Natural killer cell (primary cell): Measurements from ENCODE around the gene ZMIZ1. TPM values are rescaled to one million over a fixed set of nuclear protein-coding genes. Genes with fewer than 3 reads are reported as not detected.

Experiments
- ATAC-seq, 3 donors: fragments of 150-1000 bp in 2 of 3; fragments of 200-7000 bp in 1 of 3; cut with Tn5 transposase; 1 replicate in 1 of 3; 2 replicates in 2 of 3; pipeline ENCODE4 v1.10.0; 2021; ENCODE audit warnings: mild to moderate bottlenecking in 2 of 3, moderate library complexity in 2 of 3
- DNase-seq, 2 donors: peaks; one replicate each; pipeline versions ENCODE4 v3.0.0 to v3.0.0-alpha.2; 2013 to 2021; ENCODE audit warnings: mixed read lengths in 1 of 2
- H3K27ac ChIP-seq: one replicate; pipeline ENCODE4 v1.5.1; 2013; ENCODE audit warnings: mild to moderate bottlenecking, low read length
- H3K27me3 ChIP-seq: one replicate; pipeline ENCODE4 v1.6.1; 2013; ENCODE audit warnings: low read length; ENCODE audit not compliant: control insufficient read depth, insufficient read depth
- H3K36me3 ChIP-seq: one replicate; pipeline ENCODE4 v1.6.1; 2013; ENCODE audit warnings: low read length; ENCODE audit not compliant: control insufficient read depth, insufficient read depth
- H3K4me1 ChIP-seq: one replicate; pipeline ENCODE4 v1.6.1; 2013; ENCODE audit warnings: low read length; ENCODE audit not compliant: control insufficient read depth, insufficient read depth
- H3K4me3 ChIP-seq: one replicate; pipeline ENCODE4 v1.5.1; 2013; ENCODE audit warnings: low read length
- H3K9me3 ChIP-seq: one replicate; pipeline ENCODE4 v1.6.1; 2013; ENCODE audit warnings: low read length; ENCODE audit not compliant: control insufficient read depth, insufficient read depth
- H3K27ac Mint-ChIP-seq, 2 donors: one replicate each; pipeline ENCODE4 v1.8.0; 2022; ENCODE audit warnings: mild to moderate bottlenecking in 2 of 2, mixed read lengths in 2 of 2, moderate library complexity in 1 of 2
- H3K27me3 Mint-ChIP-seq, 2 donors: one replicate each; pipeline ENCODE4 v1.8.0; 2022; ENCODE audit warnings: low read depth in 2 of 2, mixed read lengths in 2 of 2
- H3K36me3 Mint-ChIP-seq: one replicate; pipeline ENCODE4 v1.8.0; 2022; ENCODE audit warnings: mixed read lengths
- H3K4me1 Mint-ChIP-seq, 2 donors: one replicate each; pipeline ENCODE4 v1.8.0; 2022; ENCODE audit warnings: mixed read lengths in 2 of 2
- H3K4me3 Mint-ChIP-seq: one replicate; pipeline ENCODE4 v1.8.0; 2022; ENCODE audit warnings: mild to moderate bottlenecking, moderate library complexity, mixed read lengths
- H3K9me3 Mint-ChIP-seq, 2 donors: one replicate each; pipeline ENCODE4 v1.8.0; 2022; ENCODE audit warnings: mixed read lengths in 2 of 2
- WGBS: methylation state at CpG from one replicate; pipeline ENCODE4 v1.1.7; 2013; ENCODE audit warnings: missing lambda C conversion rate; ENCODE audit not compliant: insufficient coverage; 5-methylcytosine and 5-hydroxymethylcytosine counted together
- intact Hi-C: fragments of 100-400 bp; cut with micrococcal nuclease; formaldehyde crosslinking; loops from one replicate; pipeline ENCODE4 v1.14.2; 2022
- total RNA-seq, 4 donors: library from RNA; stranded (reverse); fragments of 120-200 nt in 1 of 4; gene quantifications; one replicate each; pipeline versions ENCODE4 v1.2.3 to v1.2.4, GENCODE V29; 2013 to 2022
- TF ChIP-seq, protein P1 (sequence below): fragments of 200-600 bp; IDR thresholded peaks from one replicate; pipeline ENCODE4 v1.8.0; 2022; ENCODE audit warnings: antibody characterized with exemption

Gene ZMIZ1
- total RNA-seq, 3 donors from 2014 or later (not counting 1 experiment from before 2014, with no cell fraction given), result 36.5 to 51.5 (median 37.9) TPM

DNA sequence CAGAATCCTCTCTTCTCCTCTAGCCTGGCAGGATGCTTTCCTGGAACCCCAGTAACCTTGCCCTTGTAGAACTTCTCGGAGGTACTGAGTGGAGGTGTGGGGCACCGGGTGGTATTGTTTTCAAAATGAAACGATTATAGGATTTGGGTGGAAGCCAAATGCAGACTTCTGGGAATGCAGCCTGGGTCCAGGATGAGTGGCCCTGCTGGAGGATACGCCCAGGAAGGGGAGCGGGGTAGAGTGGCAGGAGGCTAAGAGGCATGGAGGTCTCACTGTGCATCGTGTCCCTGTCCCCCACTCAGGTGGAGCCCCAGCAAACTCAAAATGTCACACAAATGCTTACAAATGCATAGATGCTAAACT is 169.4 kb downstream of the ZMIZ1 start:
- H3K9me3 Mint-ChIP-seq, result no peaks in the 10 kb centered on the region
- no peaks in the 10 kb centered on the region for H3K36me3 Mint-ChIP-seq
- peaks cover 34 to 41% of the 10 kb centered on the region in 2 donors for H3K4me1 Mint-ChIP-seq
- TF ChIP-seq, protein P1, sequence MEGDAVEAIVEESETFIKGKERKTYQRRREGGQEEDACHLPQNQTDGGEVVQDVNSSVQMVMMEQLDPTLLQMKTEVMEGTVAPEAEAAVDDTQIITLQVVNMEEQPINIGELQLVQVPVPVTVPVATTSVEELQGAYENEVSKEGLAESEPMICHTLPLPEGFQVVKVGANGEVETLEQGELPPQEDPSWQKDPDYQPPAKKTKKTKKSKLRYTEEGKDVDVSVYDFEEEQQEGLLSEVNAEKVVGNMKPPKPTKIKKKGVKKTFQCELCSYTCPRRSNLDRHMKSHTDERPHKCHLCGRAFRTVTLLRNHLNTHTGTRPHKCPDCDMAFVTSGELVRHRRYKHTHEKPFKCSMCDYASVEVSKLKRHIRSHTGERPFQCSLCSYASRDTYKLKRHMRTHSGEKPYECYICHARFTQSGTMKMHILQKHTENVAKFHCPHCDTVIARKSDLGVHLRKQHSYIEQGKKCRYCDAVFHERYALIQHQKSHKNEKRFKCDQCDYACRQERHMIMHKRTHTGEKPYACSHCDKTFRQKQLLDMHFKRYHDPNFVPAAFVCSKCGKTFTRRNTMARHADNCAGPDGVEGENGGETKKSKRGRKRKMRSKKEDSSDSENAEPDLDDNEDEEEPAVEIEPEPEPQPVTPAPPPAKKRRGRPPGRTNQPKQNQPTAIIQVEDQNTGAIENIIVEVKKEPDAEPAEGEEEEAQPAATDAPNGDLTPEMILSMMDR, result no peak
- no peaks in the 10 kb centered on the region for H3K36me3 ChIP-seq
- H3K27ac Mint-ChIP-seq, result peak overlapping the region in 1 of 2 donors; percentile 31
- intact Hi-C loops, result no loop called here
- no peaks in the 10 kb centered on the region for H3K9me3 ChIP-seq
- no peaks in the 10 kb centered on the region for H3K27me3 ChIP-seq
- 77% methylated on average over 6 of the region's 6 CpGs for WGBS
- ATAC-seq (no peak), DNase-seq (no peak)
- peaks cover 30% of the 10 kb centered on the region for H3K4me1 ChIP-seq
- no peak overlapping the region for H3K4me3 ChIP-seq
- H3K27me3 Mint-ChIP-seq, result no peaks in the 10 kb centered on the region
- H3K4me3 Mint-ChIP-seq, result no peak overlapping the region
- no peak overlapping the region for H3K27ac ChIP-seq

DNA sequence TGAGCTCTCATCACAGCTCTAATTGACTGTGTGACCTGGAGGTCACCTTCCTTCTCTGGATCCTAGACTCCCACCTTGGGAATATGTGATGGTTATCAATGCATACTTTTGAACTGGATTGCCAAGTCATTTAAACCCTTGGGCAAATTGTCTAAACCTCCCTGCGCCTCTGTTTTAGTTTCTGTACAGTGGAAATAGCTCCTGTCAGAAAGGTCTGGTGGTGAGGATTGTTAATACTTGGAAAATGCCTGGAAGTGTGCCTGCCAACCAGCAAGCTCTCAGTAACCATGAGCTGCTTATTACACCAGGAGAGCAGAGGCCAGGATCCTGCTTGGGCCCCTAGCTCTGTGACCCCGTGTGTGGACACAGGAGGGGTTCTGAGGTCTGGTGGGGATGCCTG is 169.8 kb downstream of the ZMIZ1 start:
- H3K27me3 Mint-ChIP-seq, result no peaks in the 10 kb centered on the region
- WGBS, result 68% methylated on average over 2 of the region's 2 CpGs
- TF ChIP-seq, protein P1, result no peak
- no peaks in the 10 kb centered on the region for H3K9me3 Mint-ChIP-seq
- ATAC-seq (no peak), DNase-seq (no peak)
- no peaks in the 10 kb centered on the region for H3K36me3 Mint-ChIP-seq
- H3K27me3 ChIP-seq, result no peaks in the 10 kb centered on the region
- no peak overlapping the region for H3K4me3 Mint-ChIP-seq
- intact Hi-C loops, result no loop called here
- no peak overlapping the region for H3K27ac Mint-ChIP-seq
- H3K27ac ChIP-seq, result no peak overlapping the region
- H3K4me1 Mint-ChIP-seq, result peaks cover 34 to 41% of the 10 kb centered on the region in 2 donors
- H3K9me3 ChIP-seq, result no peaks in the 10 kb centered on the region
- no peaks in the 10 kb centered on the region for H3K36me3 ChIP-seq
- H3K4me1 ChIP-seq, result peaks cover 30% of the 10 kb centered on the region
- no peak overlapping the region for H3K4me3 ChIP-seq

DNA sequence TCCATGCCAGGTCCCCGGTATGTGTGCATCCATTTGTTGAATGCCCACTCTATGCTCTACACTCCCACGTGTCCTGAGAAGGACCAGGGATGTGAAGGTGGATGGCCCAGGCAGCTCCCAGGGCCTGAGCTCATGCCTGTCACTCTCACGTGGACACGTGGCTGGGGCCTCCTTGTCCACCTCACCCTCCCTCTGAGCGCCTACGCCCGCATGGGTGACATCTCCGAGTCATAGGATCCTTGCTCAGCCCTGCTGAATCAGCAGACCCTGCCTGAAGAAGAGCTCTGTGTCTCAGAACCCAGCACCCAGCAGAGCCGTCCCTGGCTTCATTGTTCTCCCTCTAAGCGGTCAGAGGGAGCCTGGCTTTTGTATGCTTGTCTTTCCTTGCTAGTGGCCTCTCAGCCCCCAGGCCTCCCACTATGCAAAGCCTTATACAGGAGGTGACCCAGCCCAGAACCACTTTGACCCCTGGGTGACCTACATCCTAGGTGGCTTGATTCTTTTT is 170.6 kb downstream of the ZMIZ1 start:
- H3K4me1 ChIP-seq, result peaks cover 37% of the 10 kb centered on the region

More for the DNA sequence above, 170.6 kb downstream of the ZMIZ1 start:
- H3K27ac Mint-ChIP-seq, result no peak overlapping the region
- no peaks in the 10 kb centered on the region for H3K9me3 Mint-ChIP-seq
- H3K27me3 Mint-ChIP-seq, result no peaks in the 10 kb centered on the region
- ATAC-seq, result no peak
- DNase-seq, result no peak
- H3K4me1 Mint-ChIP-seq, result peaks cover 36 to 42% of the 10 kb centered on the region in 2 donors
- WGBS, result 80% methylated on average over 10 of the region's 10 CpGs
- no peaks in the 10 kb centered on the region for H3K36me3 ChIP-seq
- intact Hi-C loops, result no loop called here
- no peak overlapping the region for H3K27ac ChIP-seq
- H3K9me3 ChIP-seq, result no peaks in the 10 kb centered on the region
- H3K4me3 Mint-ChIP-seq, result no peak overlapping the region
- no peaks in the 10 kb centered on the region for H3K36me3 Mint-ChIP-seq
- TF ChIP-seq, protein P1, result no peak
- H3K27me3 ChIP-seq, result no peaks in the 10 kb centered on the region
- no peak overlapping the region for H3K4me3 ChIP-seq
